WTC11 (cell line): ENCODE measurements around the gene UBXN2A. TPM values are rescaled to one million over a fixed set of nuclear protein-coding genes. Genes with fewer than 3 reads are reported as not detected.
"Not testable (repeated sequence)": the region's sequence is repeated elsewhere in the genome, so short reads cannot be mapped to it uniquely, and the experiment has no call there.

Experiments
- ATAC-seq: fragments of 200-7000 bp; cut with Tn5 transposase; 2 replicates; pipeline ENCODE4 v1.10.0; 2021; ENCODE audit warnings: mild to moderate bottlenecking, moderate library complexity
- CTCF ChIA-PET: fragments of 300-600 bp; sonication (Branson Sonifier 250); formaldehyde crosslinking; loops from one replicate; lab custom pipeline; 2021; ENCODE audit warnings: antibody characterized with exemption; lab: Charles Lee
- POLR2A ChIA-PET: fragments of 350-600 bp; sonication (Branson Sonifier 250); formaldehyde crosslinking; loops from one replicate; lab custom pipeline; 2021; ENCODE audit warnings: antibody characterized with exemption; lab: Charles Lee
- DNase-seq: peaks from one replicate; pipeline ENCODE4 v3.0.0; 2021; ENCODE audit warnings: low spot score
- H3K27ac Mint-ChIP-seq: 2 replicates; pipeline ENCODE4 v1.8.0; 2021; ENCODE audit warnings: mixed read lengths
- H3K27me3 Mint-ChIP-seq: 2 replicates; pipeline ENCODE4 v1.8.0; 2021; ENCODE audit warnings: low read depth, mild to moderate bottlenecking, moderate library complexity, mixed read lengths
- H3K36me3 Mint-ChIP-seq: 2 replicates; pipeline ENCODE4 v1.8.0; 2021; ENCODE audit warnings: mixed read lengths
- H3K4me1 Mint-ChIP-seq: 2 replicates; pipeline ENCODE4 v1.8.0; 2022; ENCODE audit warnings: mixed read lengths
- H3K4me3 Mint-ChIP-seq: 2 replicates; pipeline ENCODE4 v1.8.0; 2021; ENCODE audit warnings: mild to moderate bottlenecking, moderate library complexity, mixed read lengths
- H3K9me3 Mint-ChIP-seq: 2 replicates; pipeline ENCODE4 v1.8.0; 2021; ENCODE audit warnings: mixed read lengths
- AFF4 ChIP-seq: sonication (generic); formaldehyde crosslinking; IDR thresholded peaks from 2 replicates; pipeline ENCODE4 v1.8.1; 2023; ENCODE audit warnings: mild to moderate bottlenecking, missing genetic modification reagents, borderline replicate concordance
- E2F4 ChIP-seq: sonication (generic); formaldehyde crosslinking; IDR thresholded peaks from 2 replicates; pipeline ENCODE4 v1.8.1; 2022; ENCODE audit warnings: low read depth, mild to moderate bottlenecking, moderate library complexity, missing genetic modification reagents, borderline replicate concordance
- FOXK1 ChIP-seq: sonication (generic); formaldehyde crosslinking; IDR thresholded peaks from 2 replicates; pipeline ENCODE4 v1.8.0; 2022; ENCODE audit warnings: mild to moderate bottlenecking, moderate library complexity, missing genetic modification reagents
- FOXP1 ChIP-seq: sonication (generic); formaldehyde crosslinking; IDR thresholded peaks from 2 replicates; pipeline ENCODE4 v1.8.0; 2022; ENCODE audit warnings: missing genetic modification reagents, mild to moderate bottlenecking, moderate library complexity, borderline replicate concordance
- GABPB1 ChIP-seq: sonication (generic); formaldehyde crosslinking; IDR thresholded peaks from 2 replicates; pipeline ENCODE4 v1.8.1; 2023; ENCODE audit warnings: mild to moderate bottlenecking, missing genetic modification reagents
- GTF2I ChIP-seq: fragments of 250-450 bp; sonication (Bioruptor Pico); conservative IDR thresholded peaks from 2 replicates; pipeline ENCODE4 v1.4.0; 2021; ENCODE audit warnings: mild to moderate bottlenecking
- IRF2 ChIP-seq: sonication (generic); formaldehyde crosslinking; IDR thresholded peaks from 2 replicates; pipeline ENCODE4 v1.8.0; 2022; ENCODE audit warnings: low read depth, missing genetic modification reagents, borderline replicate concordance
- NFE2L1 ChIP-seq: sonication (generic); formaldehyde crosslinking; IDR thresholded peaks from 2 replicates; pipeline ENCODE4 v1.8.1; 2023; ENCODE audit warnings: missing genetic modification reagents
- STAT6 ChIP-seq: sonication (generic); formaldehyde crosslinking; conservative IDR thresholded peaks from 2 replicates; pipeline ENCODE4 v1.8.1; 2023; ENCODE audit warnings: mild to moderate bottlenecking, low read depth, missing genetic modification reagents, moderate library complexity
- TEAD4 ChIP-seq: sonication (generic); formaldehyde crosslinking; IDR thresholded peaks from 2 replicates; pipeline ENCODE4 v1.8.0; 2022; ENCODE audit warnings: mild to moderate bottlenecking, missing genetic modification reagents
- ZNF423 ChIP-seq: fragments of 250-450 bp; sonication (Bioruptor Pico); IDR thresholded peaks from 2 replicates; pipeline ENCODE4 v2.1.2; 2022; ENCODE audit warnings: mild to moderate bottlenecking, moderate library complexity
- total RNA-seq: library from RNA; stranded (reverse); gene quantifications from 3 replicates; pipeline ENCODE4 v1.2.3, GENCODE V29; 2021

Gene UBXN2A
- total RNA-seq, 1 experiment from 2014 or later, result 16.8 TPM

GRCh38 chr2:24012521-24013188 lies 72.4 kb downstream of the UBXN2A start:
- TF ChIP-seq FOXK1 (CRISPR knock-in tag) (no peak), NFE2L1 (CRISPR knock-in tag) (no peak), GTF2I (CRISPR knock-in tag) (no peak), AFF4 (CRISPR knock-in tag) (no peak), TEAD4 (no peak), STAT6 (no peak), IRF2 (CRISPR knock-in tag) (no peak), FOXP1 (CRISPR knock-in tag) (no peak)
- Mint-ChIP-seq H3K27me3 (peaks cover 9% of the 10 kb centered on the region), H3K4me1 (peaks cover 30% of the 10 kb centered on the region), H3K4me3 (no peak overlapping the region), H3K36me3 (no peaks in the 10 kb centered on the region), H3K27ac (0 out of 2 replicates have a peak overlapping the region, but pooled peaks have one; percentile 19), H3K9me3 (no peaks in the 10 kb centered on the region)
- POLR2A ChIA-PET, result no interaction called here
- DNase-seq (no peak), ATAC-seq (no peak)
- CTCF ChIA-PET, result interaction anchor here (0.6 to 2.3 kb wide), 5 partner anchors 47 to 188 kb away, joined by 3 to 11 read pairs (median 3); partner anchors contain the start of genes ATAD2B and SF3B6

- CTCF ChIA-PET, ATAC-seq, H3K27me3 Mint-ChIP-seq, POLR2A ChIA-PET, H3K27ac Mint-ChIP-seq, H3K4me3 Mint-ChIP-seq, DNase-seq, H3K9me3 Mint-ChIP-seq, H3K36me3 Mint-ChIP-seq: not testable (repeated sequence)
- H3K4me1 Mint-ChIP-seq, result peaks cover 24% of the 10 kb centered on the region
- peak; percentile 36; the same call in 1 of the 2 replicates for TF ChIP-seq GABPB1
Observed at GRCh38 chr2:24014902-24015301, 74.6 kb downstream of the UBXN2A start.

- Mint-ChIP-seq H3K36me3 (no peaks in the 10 kb centered on the region), H3K27ac (0 out of 2 replicates have a peak overlapping the region, but pooled peaks have one; percentile 26), H3K9me3 (no peaks in the 10 kb centered on the region), H3K4me1 (peaks cover 24% of the 10 kb centered on the region), H3K4me3 (no peak overlapping the region), H3K27me3 (peaks cover 2% of the 10 kb centered on the region; the same call in 1 of the 2 replicates)
- TF ChIP-seq ZNF423 (CRISPR knock-in tag), result no peak
- TF ChIP-seq E2F4 (CRISPR knock-in tag), result no peak
- peak; percentile 20; the same call in 1 of the 2 replicates for TF ChIP-seq GABPB1
- TF ChIP-seq FOXP1 (CRISPR knock-in tag), result peak; percentile 19; the same call in 1 of the 2 replicates
- POLR2A ChIA-PET, result no interaction called here
- peak; percentile 48 for ATAC-seq
- DNase-seq, result no peak
- CTCF ChIA-PET, result interaction anchor here (0.8 to 1.6 kb wide), 3 partner anchors 11 to 90 kb away, joined by 3 to 7 read pairs (median 5); partner anchors contain the start of gene TP53I3
Observed at GRCh38 chr2:24015562-24016375, 75.5 kb downstream of the UBXN2A start.
